Hepatocyte (in vitro differentiated cells): ENCODE data around the gene NCBP3.

Experiments used
- CTCF ChIP-seq: fragments of 200-600 bp; sonication (generic); IDR thresholded peaks from 2 replicates; pipeline ENCODE4 v1.5.1; 2016; ENCODE audit warnings: antibody characterized with exemption, mild to moderate bottlenecking; ENCODE audit not compliant: poor library complexity
- EZH2phosphoT487 ChIP-seq: fragments of 200-600 bp; sonication (generic); IDR thresholded peaks from one replicate; pipeline ENCODE4 v1.6.1; 2018; ENCODE audit warnings: antibody characterized with exemption, mild to moderate bottlenecking, low read depth, moderate library complexity; ENCODE audit not compliant: unreplicated experiment, severe bottlenecking

GRCh38 chr17:3848229-3848835 is 2.3 kb upstream of the NCBP3 start:
- TF ChIP-seq CTCF: no peak
- no peak for TF ChIP-seq EZH2phosphoT487
